ENCODE results near the gene TTYH3.
"Not testable (repeated sequence)": the region's sequence is repeated elsewhere in the genome, so short reads cannot be mapped to it uniquely, and the experiment has no call there.

Gene TTYH3

GRCh38 chr7:2670720-2671391, 39.1 kb downstream of the TTYH3 start:
- Histone ChIP-seq H3K4me3 (IDR thresholded peaks at IDR 0.05; ENCODE audit: insufficient read depth, low read depth, low read length) (no peak overlapping the region), H2AFZ (ENCODE audit: low read depth) (peak overlapping the region; percentile 44; the same call in 1 of the 2 replicates), H3K79me2 (ENCODE audit: insufficient read depth, low read depth) (no peaks in the 10 kb centered on the region), H3K36me3 (ENCODE audit: insufficient read depth) (no peaks in the 10 kb centered on the region), H4K20me1 (ENCODE audit: insufficient read depth) (no peaks in the 10 kb centered on the region), H3K27me3 (ENCODE audit: insufficient read depth, low read depth) (peaks cover 16% of the 10 kb centered on the region; the same call in 1 of the 2 replicates), H3K4me2 (no peak overlapping the region; the same call in 1 of the 2 replicates), H3K4me1 (ENCODE audit: low read depth, poor library complexity, severe bottlenecking) (peaks cover 7% of the 10 kb centered on the region), H3K9ac (no peak overlapping the region), H3K27ac (no peak overlapping the region)
- TF ChIP-seq CTCF (conservative IDR thresholded peaks at IDR 0.05; ENCODE audit: low read depth, low read length) = peak; percentile 90

- not testable (repeated sequence) for H3K36me3 ChIP-seq (ENCODE audit: insufficient read depth); H3K9ac ChIP-seq; H4K20me1 ChIP-seq (ENCODE audit: insufficient read depth); H3K4me2 ChIP-seq; H3K79me2 ChIP-seq (ENCODE audit: insufficient read depth, low read depth); H3K4me3 ChIP-seq (IDR thresholded peaks at IDR 0.05; ENCODE audit: insufficient read depth, low read depth, low read length); H2AFZ ChIP-seq (ENCODE audit: low read depth); H3K27ac ChIP-seq; H3K4me1 ChIP-seq (ENCODE audit: low read depth, poor library complexity, severe bottlenecking); H3K27me3 ChIP-seq (ENCODE audit: insufficient read depth, low read depth)
These were observed 41.4 kb downstream of the TTYH3 start for GRCh38 chr7:2673214-2673613.

GRCh38 chr7:2673934-2674333, 42.1 kb downstream of the TTYH3 start:
- no peaks in the 10 kb centered on the region for H3K79me2 ChIP-seq (ENCODE audit: insufficient read depth, low read depth)
- H3K4me1 ChIP-seq (ENCODE audit: low read depth, poor library complexity, severe bottlenecking) = peaks cover 7% of the 10 kb centered on the region
- no peak for TF ChIP-seq CTCF (conservative IDR thresholded peaks at IDR 0.05; ENCODE audit: low read depth, low read length)
- H4K20me1 ChIP-seq (ENCODE audit: insufficient read depth) = no peaks in the 10 kb centered on the region
- no peak overlapping the region for H3K27ac ChIP-seq
- H3K4me2 ChIP-seq = no peak overlapping the region
- H3K36me3 ChIP-seq (ENCODE audit: insufficient read depth) = no peaks in the 10 kb centered on the region
- peaks cover 5% of the 10 kb centered on the region; the same call in 1 of the 2 replicates for H3K27me3 ChIP-seq (ENCODE audit: insufficient read depth, low read depth)
- H3K9ac ChIP-seq = no peak overlapping the region
- H3K4me3 ChIP-seq (IDR thresholded peaks at IDR 0.05; ENCODE audit: insufficient read depth, low read depth, low read length) = no peak overlapping the region
- H2AFZ ChIP-seq (ENCODE audit: low read depth) = no peak overlapping the region

GRCh38 chr7:2675256-2675764, 43.5 kb downstream of the TTYH3 start:
- Histone ChIP-seq H3K27ac (no peak overlapping the region), H3K4me3 (IDR thresholded peaks at IDR 0.05; ENCODE audit: insufficient read depth, low read depth, low read length) (no peak overlapping the region), H3K9ac (no peak overlapping the region), H3K27me3 (ENCODE audit: insufficient read depth, low read depth) (no peaks in the 10 kb centered on the region; the same call in 1 of the 2 replicates), H3K4me1 (ENCODE audit: low read depth, poor library complexity, severe bottlenecking) (peaks cover 7% of the 10 kb centered on the region), H3K79me2 (ENCODE audit: insufficient read depth, low read depth) (no peaks in the 10 kb centered on the region), H3K4me2 (no peak overlapping the region), H2AFZ (ENCODE audit: low read depth) (no peak overlapping the region), H3K36me3 (ENCODE audit: insufficient read depth) (no peaks in the 10 kb centered on the region), H4K20me1 (ENCODE audit: insufficient read depth) (no peaks in the 10 kb centered on the region)
- no peak for TF ChIP-seq CTCF (conservative IDR thresholded peaks at IDR 0.05; ENCODE audit: low read depth, low read length)

- not testable (repeated sequence) for H2AFZ ChIP-seq (ENCODE audit: low read depth); H3K4me2 ChIP-seq; H3K36me3 ChIP-seq (ENCODE audit: insufficient read depth); H3K4me3 ChIP-seq (IDR thresholded peaks at IDR 0.05; ENCODE audit: insufficient read depth, low read depth, low read length); H3K27ac ChIP-seq; H4K20me1 ChIP-seq (ENCODE audit: insufficient read depth); H3K9ac ChIP-seq; H3K79me2 ChIP-seq (ENCODE audit: insufficient read depth, low read depth); H3K27me3 ChIP-seq (ENCODE audit: insufficient read depth, low read depth); H3K4me1 ChIP-seq (ENCODE audit: low read depth, poor library complexity, severe bottlenecking)
These were observed 44.8 kb downstream of the TTYH3 start for GRCh38 chr7:2676576-2676975.

GRCh38 chr7:2678454-2678853, 46.7 kb downstream of the TTYH3 start:
- H2AFZ ChIP-seq (ENCODE audit: low read depth); H3K36me3 ChIP-seq (ENCODE audit: insufficient read depth); H3K4me1 ChIP-seq (ENCODE audit: low read depth, poor library complexity, severe bottlenecking); H3K9ac ChIP-seq; H3K27ac ChIP-seq; H3K79me2 ChIP-seq (ENCODE audit: insufficient read depth, low read depth); H3K4me2 ChIP-seq; H4K20me1 ChIP-seq (ENCODE audit: insufficient read depth); H3K4me3 ChIP-seq (IDR thresholded peaks at IDR 0.05; ENCODE audit: insufficient read depth, low read depth, low read length): not testable (repeated sequence)
- peaks cover 22% of the 10 kb centered on the region; the same call in 1 of the 2 replicates for H3K27me3 ChIP-seq (ENCODE audit: insufficient read depth, low read depth)

GRCh38 chr7:2679135-2680127, 47.6 kb downstream of the TTYH3 start:
- H3K79me2 ChIP-seq (ENCODE audit: insufficient read depth, low read depth); H3K36me3 ChIP-seq (ENCODE audit: insufficient read depth); H3K4me3 ChIP-seq (IDR thresholded peaks at IDR 0.05; ENCODE audit: insufficient read depth, low read depth, low read length); H3K27ac ChIP-seq; H4K20me1 ChIP-seq (ENCODE audit: insufficient read depth); H2AFZ ChIP-seq (ENCODE audit: low read depth); H3K9ac ChIP-seq; H3K4me1 ChIP-seq (ENCODE audit: low read depth, poor library complexity, severe bottlenecking); H3K4me2 ChIP-seq: not testable (repeated sequence)
- H3K27me3 ChIP-seq (ENCODE audit: insufficient read depth, low read depth) = peaks cover 26% of the 10 kb centered on the region; the same call in 1 of the 2 replicates
